ENCODE data around the gene RIT2. TPM values are rescaled to one million over a fixed set of nuclear protein-coding genes. Genes with fewer than 3 reads are reported as not detected.

RIT2 gene
- total RNA-seq, 1 experiment from 2014 or later, result not detected

- ChIA-PET CTCF (no interaction called here), POLR2A (no interaction called here)
- Mint-ChIP-seq H3K27ac (ENCODE audit: unreplicated experiment) (no peak overlapping the region), H3K4me3 (ENCODE audit: unreplicated experiment) (no peak overlapping the region), H3K36me3 (ENCODE audit: insufficient read depth, unreplicated experiment) (no peaks in the 10 kb centered on the region), H3K4me1 (ENCODE audit: low read depth, unreplicated experiment) (no peaks in the 10 kb centered on the region), H3K9me3 (ENCODE audit: unreplicated experiment) (no peaks in the 10 kb centered on the region), H3K27me3 (ENCODE audit: insufficient read depth, unreplicated experiment) (peaks cover 5% of the 10 kb centered on the region)
- intact Hi-C loops (cut with micrococcal nuclease; ENCODE audit: unreplicated experiment), result no loop called here
- no peak overlapping the region for H3K4me3 ChIP-seq (ENCODE audit: low read depth, low read length)
- no peak for DNase-seq
- no TSS peak for BruUV-seq (replicated peaks)
- TF ChIP-seq, protein P1, sequence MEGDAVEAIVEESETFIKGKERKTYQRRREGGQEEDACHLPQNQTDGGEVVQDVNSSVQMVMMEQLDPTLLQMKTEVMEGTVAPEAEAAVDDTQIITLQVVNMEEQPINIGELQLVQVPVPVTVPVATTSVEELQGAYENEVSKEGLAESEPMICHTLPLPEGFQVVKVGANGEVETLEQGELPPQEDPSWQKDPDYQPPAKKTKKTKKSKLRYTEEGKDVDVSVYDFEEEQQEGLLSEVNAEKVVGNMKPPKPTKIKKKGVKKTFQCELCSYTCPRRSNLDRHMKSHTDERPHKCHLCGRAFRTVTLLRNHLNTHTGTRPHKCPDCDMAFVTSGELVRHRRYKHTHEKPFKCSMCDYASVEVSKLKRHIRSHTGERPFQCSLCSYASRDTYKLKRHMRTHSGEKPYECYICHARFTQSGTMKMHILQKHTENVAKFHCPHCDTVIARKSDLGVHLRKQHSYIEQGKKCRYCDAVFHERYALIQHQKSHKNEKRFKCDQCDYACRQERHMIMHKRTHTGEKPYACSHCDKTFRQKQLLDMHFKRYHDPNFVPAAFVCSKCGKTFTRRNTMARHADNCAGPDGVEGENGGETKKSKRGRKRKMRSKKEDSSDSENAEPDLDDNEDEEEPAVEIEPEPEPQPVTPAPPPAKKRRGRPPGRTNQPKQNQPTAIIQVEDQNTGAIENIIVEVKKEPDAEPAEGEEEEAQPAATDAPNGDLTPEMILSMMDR (IDR thresholded peaks at IDR 0.05; ENCODE audit: insufficient read depth in 1 of 2, low read depth in 1 of 2, low read length in 1 of 2, severe bottlenecking in 1 of 2, unreplicated experiment in 1 of 2), result no peak
- H3K36me3 ChIP-seq (ENCODE audit: control insufficient read depth, insufficient read depth, low read length), result no peaks in the 10 kb centered on the region
- no peaks in the 10 kb centered on the region for H3K4me1 ChIP-seq
- H3K27me3 ChIP-seq (replicated peaks; ENCODE audit: control insufficient read depth, insufficient read depth, low read length), result no peaks in the 10 kb centered on the region
- no peaks in the 10 kb centered on the region for H3K9me3 ChIP-seq
Measured at GRCh38 chr18:43081396-43081795, 34.1 kb downstream of the RIT2 start.

DNA sequence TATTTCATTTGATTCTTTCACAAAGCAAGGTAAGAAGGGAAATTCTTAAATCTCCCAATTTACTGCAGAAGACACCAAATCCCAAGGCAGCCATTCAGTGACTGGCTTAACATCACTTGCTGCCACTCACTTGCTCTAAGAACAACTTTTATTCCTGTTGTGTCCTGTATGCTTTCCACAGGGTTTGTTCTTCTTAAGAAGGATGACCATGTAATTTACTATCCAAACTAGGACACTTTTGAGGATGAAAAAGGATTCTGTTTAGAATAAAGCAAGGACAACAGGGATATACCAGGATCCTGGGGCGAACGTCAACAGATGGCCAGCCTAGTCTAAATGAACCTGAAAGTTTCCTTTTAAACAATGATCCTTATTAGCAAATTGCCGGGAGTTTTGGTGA, 34.8 kb downstream of the RIT2 start:
- TF ChIP-seq, protein P1 (IDR thresholded peaks at IDR 0.05; ENCODE audit: insufficient read depth in 1 of 2, low read depth in 1 of 2, low read length in 1 of 2, severe bottlenecking in 1 of 2, unreplicated experiment in 1 of 2), result no peak
- Mint-ChIP-seq H3K27me3 (ENCODE audit: insufficient read depth, unreplicated experiment) (peaks cover 6% of the 10 kb centered on the region), H3K36me3 (ENCODE audit: insufficient read depth, unreplicated experiment) (no peaks in the 10 kb centered on the region), H3K9me3 (ENCODE audit: unreplicated experiment) (no peaks in the 10 kb centered on the region), H3K4me3 (ENCODE audit: unreplicated experiment) (no peak overlapping the region), H3K27ac (ENCODE audit: unreplicated experiment) (no peak overlapping the region), H3K4me1 (ENCODE audit: low read depth, unreplicated experiment) (no peaks in the 10 kb centered on the region)
- CTCF ChIA-PET, result no interaction called here
- no peaks in the 10 kb centered on the region for H3K4me1 ChIP-seq
- H3K4me3 ChIP-seq (ENCODE audit: low read depth, low read length), result no peak overlapping the region
- DNase-seq, result no peak
- no TSS peak for BruUV-seq (replicated peaks)
- H3K27me3 ChIP-seq (replicated peaks; ENCODE audit: control insufficient read depth, insufficient read depth, low read length), result no peaks in the 10 kb centered on the region
- POLR2A ChIA-PET, result no interaction called here
- no peaks in the 10 kb centered on the region for H3K36me3 ChIP-seq (ENCODE audit: control insufficient read depth, insufficient read depth, low read length)
- intact Hi-C loops (cut with micrococcal nuclease; ENCODE audit: unreplicated experiment), result no loop called here
- no peaks in the 10 kb centered on the region for H3K9me3 ChIP-seq

- no peaks in the 10 kb centered on the region for H3K9me3 Mint-ChIP-seq (ENCODE audit: unreplicated experiment)
- TF ChIP-seq, protein P1 (IDR thresholded peaks at IDR 0.05; ENCODE audit: insufficient read depth in 1 of 2, low read depth in 1 of 2, low read length in 1 of 2, severe bottlenecking in 1 of 2, unreplicated experiment in 1 of 2), result no peak
- Histone ChIP-seq H3K36me3 (ENCODE audit: control insufficient read depth, insufficient read depth, low read length) (no peaks in the 10 kb centered on the region), H3K4me3 (ENCODE audit: low read depth, low read length) (no peak overlapping the region), H3K27me3 (replicated peaks; ENCODE audit: control insufficient read depth, insufficient read depth, low read length) (no peaks in the 10 kb centered on the region), H3K4me1 (no peaks in the 10 kb centered on the region), H3K9me3 (no peaks in the 10 kb centered on the region)
- no peaks in the 10 kb centered on the region for H3K36me3 Mint-ChIP-seq (ENCODE audit: insufficient read depth, unreplicated experiment)
- H3K4me3 Mint-ChIP-seq (ENCODE audit: unreplicated experiment), result no peak overlapping the region
- POLR2A ChIA-PET, result no interaction called here
- BruUV-seq (replicated peaks), result no TSS peak
- CTCF ChIA-PET, result no interaction called here
- H3K27ac Mint-ChIP-seq (ENCODE audit: unreplicated experiment), result no peak overlapping the region
- no peaks in the 10 kb centered on the region for H3K4me1 Mint-ChIP-seq (ENCODE audit: low read depth, unreplicated experiment)
- intact Hi-C loops (cut with micrococcal nuclease; ENCODE audit: unreplicated experiment), result no loop called here
- H3K27me3 Mint-ChIP-seq (ENCODE audit: insufficient read depth, unreplicated experiment), result peaks cover 6% of the 10 kb centered on the region
- no peak for DNase-seq
Measured at GRCh38 chr18:43079422-43079821, 36.1 kb downstream of the RIT2 start.
